ENCODE data around the gene MGRN1.
"Not testable (repeated sequence)": the region's sequence is repeated elsewhere in the genome, so short reads cannot be mapped to it uniquely, and the experiment has no call there.

Gene MGRN1

DNA sequence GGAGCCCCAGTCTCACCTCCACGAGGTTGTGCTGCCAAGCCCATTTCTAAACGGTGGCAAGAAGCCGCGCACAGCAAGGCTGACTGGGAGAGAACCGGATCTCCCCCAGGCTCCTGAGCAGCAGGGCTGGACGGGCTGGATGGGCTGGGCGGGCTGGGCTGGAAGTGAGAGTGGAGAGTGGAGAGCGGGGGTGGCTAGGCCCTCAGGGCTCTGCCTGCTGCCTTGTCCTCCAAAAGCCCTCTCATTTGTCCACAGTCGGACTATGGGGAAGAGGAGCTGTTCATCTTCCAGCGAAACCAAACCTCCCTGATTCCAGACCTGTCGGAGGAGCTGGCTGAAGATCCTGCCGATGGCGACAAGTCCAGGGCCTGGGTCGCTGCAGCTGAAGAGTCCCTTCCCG, 112.9 kb downstream of the MGRN1 start:
- DNase-seq = no peak

DNA sequence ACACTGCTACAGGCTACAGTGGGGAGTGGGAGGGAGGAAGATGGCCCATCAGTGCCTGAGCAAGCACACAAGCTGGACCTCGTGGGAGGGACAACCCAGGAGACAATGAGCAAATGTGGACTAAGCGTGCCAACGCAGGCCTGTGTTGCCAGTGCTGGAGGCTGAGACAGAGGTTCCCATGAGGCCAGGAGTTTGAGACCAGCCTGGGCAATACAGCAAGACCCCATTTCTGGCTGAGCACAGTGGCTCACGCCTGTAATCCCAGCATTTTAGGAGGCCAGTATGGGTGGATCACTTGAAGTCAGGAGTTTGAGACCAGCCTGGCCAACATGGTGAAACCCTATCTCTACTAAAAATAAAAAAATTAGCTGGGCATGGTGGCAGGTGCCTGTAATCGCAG, 113.7 kb downstream of the MGRN1 start:
- DNase-seq = not testable (repeated sequence)

Measured in suppressor macrophage (primary cell).